K562 (cell line): ENCODE data around the gene PXMP2. TPM values are rescaled to one million over a fixed set of nuclear protein-coding genes. Genes with fewer than 3 reads are reported as not detected.

ENCODE experiments used
- ATAC-seq: fragments of 200-7000 bp; cut with Tn5 transposase; 3 replicates; pipeline ENCODE4 v1.9.1; 2020; ENCODE audit warnings: moderate library complexity
- BruUV-seq: library from RNA; stranded (reverse); fragments of 400-500 nt; replicated peaks from 2 replicates; lab custom pipeline; 2021; lab: Mats Ljungman, UMichigan
- CTCF ChIA-PET: fragments of 300-600 bp; formaldehyde crosslinking; extraction: SDS; loops from one replicate; lab custom pipeline; 2021; ENCODE audit warnings: low intra/inter-chr PET ratio; lab: Yijun Ruan, JAX
- POLR2A ChIA-PET: fragments of 300-600, 350-650 bp; sonication (Branson Sonifier 250); formaldehyde crosslinking; extraction: SDS; loops from one replicate; lab custom pipeline; 2021; ENCODE audit warnings: antibody characterized with exemption, inconsistent platforms; lab: Yijun Ruan, JAX
- DNase-seq, 4 experiments: peaks; one replicate each; pipeline versions ENCODE4 v3.0.0 to v3.0.0-alpha.2; 2011 to 2018; ENCODE audit warnings: low spot score in 3 of 4, mixed read lengths in 3 of 4; ENCODE audit errors: extremely low read depth in 1 of 4
- FAIRE-seq: peaks from 2 replicates; lab custom pipeline; 2011; peaks lifted over from hg19 to GRCh38; lab: Jason Lieb, UNC
- H2AFZ ChIP-seq: 2 replicates; pipeline ENCODE4 v1.6.0; 2011; ENCODE audit warnings: low read depth, low read length, control low read depth, inconsistent platforms
- H3K27ac ChIP-seq: fragments of 200-600 bp; 3 replicates; pipeline ENCODE4 v1.8.0; 2011; ENCODE audit warnings: low read depth, mild to moderate bottlenecking, control low read depth, inconsistent platforms, low read length, moderate library complexity, mixed read lengths; ENCODE audit errors: extremely low read depth
- H3K27me3 ChIP-seq, 2 experiments: fragments of 300-600 bp in 1 of 2; 2 replicates in 1 of 2; 3 replicates in 1 of 2; pipeline versions ENCODE4 v1.6.0 to v1.8.0; 2011; ENCODE audit warnings: inconsistent platforms in 2 of 2, low read length in 2 of 2, mild to moderate bottlenecking in 1 of 2, mixed read lengths in 1 of 2, moderate library complexity in 1 of 2; ENCODE audit not compliant: control insufficient read depth in 2 of 2, insufficient read depth in 2 of 2
- H3K36me3 ChIP-seq: fragments of 300-600 bp; 3 replicates; pipeline ENCODE4 v1.8.0; 2011; ENCODE audit warnings: mild to moderate bottlenecking, low read length, inconsistent platforms; ENCODE audit not compliant: control insufficient read depth, insufficient read depth
- H3K4me1 ChIP-seq, 2 experiments: fragments of 200-600 bp in 1 of 2; replicated peaks in 1 of 2; 2 replicates in 1 of 2; 3 replicates in 1 of 2; pipeline versions ENCODE4 v1.5.1 to v1.8.0; 2011; ENCODE audit warnings: inconsistent platforms in 2 of 2, low read length in 2 of 2, mild to moderate bottlenecking in 1 of 2, mixed read lengths in 1 of 2, moderate library complexity in 1 of 2; ENCODE audit not compliant: control insufficient read depth in 2 of 2, insufficient read depth in 2 of 2
- H3K4me2 ChIP-seq: 2 replicates; pipeline ENCODE4 v1.6.1; 2011; ENCODE audit warnings: low read length, control low read depth, inconsistent platforms, mixed read lengths; ENCODE audit not compliant: insufficient read depth
- H3K4me3 ChIP-seq: fragments of 200-600 bp; sonication (generic), shearing (Covaris generic); 2 replicates; pipeline ENCODE4 v1.5.1; 2016; ENCODE audit warnings: control low read depth, inconsistent platforms
- H3K79me2 ChIP-seq: fragments of 200-600 bp; 3 replicates; pipeline ENCODE4 v1.8.0; 2011; ENCODE audit warnings: low read length, inconsistent platforms; ENCODE audit not compliant: control insufficient read depth, insufficient read depth
- H3K9ac ChIP-seq, 2 experiments: 2 replicates each; pipeline versions ENCODE4 v1.6.0 to v1.6.1; 2011; ENCODE audit warnings: low read depth in 2 of 2, low read length in 2 of 2, control low read depth in 1 of 2, inconsistent platforms in 1 of 2, mild to moderate bottlenecking in 1 of 2, mixed read lengths in 1 of 2; ENCODE audit not compliant: insufficient read depth in 1 of 2
- H3K9me1 ChIP-seq: one replicate; pipeline ENCODE4 v1.6.0; 2011; ENCODE audit warnings: inconsistent platforms, mild to moderate bottlenecking, low read length, moderate library complexity; ENCODE audit not compliant: control insufficient read depth, insufficient read depth
- H3K9me3 ChIP-seq: replicated peaks from 2 replicates; pipeline ENCODE4 v1.5.1; 2011; ENCODE audit warnings: low read depth, low read length, inconsistent platforms; ENCODE audit not compliant: control insufficient read depth, insufficient read depth
- H4K20me1 ChIP-seq: replicated peaks from 2 replicates; pipeline ENCODE4 v1.6.1; 2011; ENCODE audit warnings: low read length, inconsistent platforms, mixed read lengths; ENCODE audit not compliant: control insufficient read depth, insufficient read depth
- HMGN3 ChIP-seq: IDR thresholded peaks from 2 replicates; pipeline ENCODE4 v1.6.1; 2011; ENCODE audit warnings: borderline replicate concordance, low read depth, mild to moderate bottlenecking, mixed read lengths, low read length; ENCODE audit not compliant: insufficient read length; ENCODE audit errors: extremely low read depth
- PRDM10 ChIP-seq: fragments of 450-650 bp; IDR thresholded peaks from 2 replicates; pipeline ENCODE4 v1.6.1; 2018; ENCODE audit not compliant: partially characterized antibody
- SMAD4 ChIP-seq: fragments of 250-450 bp; sonication (Bioruptor Pico); conservative IDR thresholded peaks from 2 replicates; pipeline ENCODE4 v1.8.0; 2021; ENCODE audit warnings: inconsistent platforms, mild to moderate bottlenecking, moderate library complexity
- ZBTB8A ChIP-seq: fragments of 450-650 bp; IDR thresholded peaks from 2 replicates; pipeline ENCODE4 v1.6.1; 2018; ENCODE audit warnings: mild to moderate bottlenecking, moderate library complexity; ENCODE audit not compliant: partially characterized antibody
- ZFP1 ChIP-seq: fragments of 450-650 bp; formaldehyde crosslinking; IDR thresholded peaks from 2 replicates; pipeline ENCODE4 v1.4.0; 2020; ENCODE audit warnings: mild to moderate bottlenecking, mixed read lengths
- ZNF12 ChIP-seq: sonication (generic); formaldehyde crosslinking; IDR thresholded peaks from 2 replicates; pipeline ENCODE4 v1.4.0; 2020; ENCODE audit warnings: mild to moderate bottlenecking, missing genetic modification reagents
- ZNF3 ChIP-seq: fragments of 250-450 bp; sonication (Bioruptor Pico); IDR thresholded peaks from 2 replicates; pipeline ENCODE4 v1.5.0; 2021; ENCODE audit warnings: mild to moderate bottlenecking, moderate library complexity
- WGBS: fragments of 100-300 bp; shearing (Covaris generic); methylation state at CpG from one replicate; pipeline ENCODE4 v1.1.6; 2016; ENCODE audit warnings: low coverage, mixed read lengths; ENCODE audit not compliant: insufficient coverage; ENCODE audit errors: missing lambda C conversion rate; 5-methylcytosine and 5-hydroxymethylcytosine counted together
- in situ Hi-C: fragments of 300-500 bp; cut with MboI; formaldehyde crosslinking; loops from 4 replicates; pipeline ENCODE4 v1.15.0; 2018; ENCODE audit warnings: inconsistent platforms, mixed read lengths
- intact Hi-C: fragments of 100-400 bp; cut with micrococcal nuclease; formaldehyde crosslinking; loops from 2 replicates; pipeline ENCODE4 v1.14.2; 2022
- polyA plus RNA-seq, 8 experiments: library from polyadenylated mRNA; depleted of rRNA in 4 of 8; stranded (reverse) in 5 of 8; unstranded in 3 of 8; fragments of >200 nt; fragmentation: Nextera tagmentation in 2 of 8; fragmentation: Illumina TruSeq in 1 of 8; extraction: Ambion mirVana in 2 of 8; extraction: Trizol in 1 of 8; gene quantifications; 2 replicates each; pipeline versions ENCODE4 v1.2.1 to v1.2.3, GENCODE V29; 2011 to 2014; ENCODE audit warnings: inconsistent platforms in 1 of 8, missing spikeins in 1 of 8
- total RNA-seq, 7 experiments: library from RNA; depleted of rRNA in 6 of 7; stranded (reverse); fragments of >200 nt in 6 of 7; fragmentation: Illumina TruSeq in 2 of 7; extraction: Trizol in 2 of 7; gene quantifications; 2 replicates each; pipeline versions ENCODE4 v1.2.1 to v1.2.3, GENCODE V29; 2011 to 2021; ENCODE audit warnings: low replicate concordance in 1 of 7
- TF ChIP-seq, protein P1 (sequence below): sonication (generic); formaldehyde crosslinking; IDR thresholded peaks from 2 replicates; pipeline ENCODE4 v1.8.0; 2023; ENCODE audit warnings: missing genetic modification reagents, mild to moderate bottlenecking, borderline replicate concordance
- TF ChIP-seq, protein P2 (sequence below), 2 experiments: fragments of 450-650 bp in 1 of 2; IDR thresholded peaks; 2 replicates each; pipeline ENCODE4 v1.6.1; 2011 to 2017; ENCODE audit warnings: low read depth in 2 of 2, antibody characterized with exemption in 1 of 2, borderline replicate concordance in 1 of 2, low read length in 1 of 2, mild to moderate bottlenecking in 1 of 2, mixed read lengths in 1 of 2; ENCODE audit not compliant: control insufficient read depth in 1 of 2

The PXMP2 gene
- total and polyA plus RNA-seq, 9 of the 15 experiments (the other 6 are each of a cell fraction or from before 2014, with no cell fraction given), result 3.0 to 66.1 (median 44.7) TPM

GRCh38 chr12:132740313-132740646, 52.9 kb downstream of the PXMP2 start:
- Histone ChIP-seq H3K27ac (no peak overlapping the region), H3K4me1 (no peaks in the 10 kb centered on the region), H3K4me3 (no peak overlapping the region), H3K9me3 (no peaks in the 10 kb centered on the region), H3K9ac (no peak overlapping the region), H3K79me2 (peaks cover 12% of the 10 kb centered on the region; the same call in 2 of the 3 replicates), H2AFZ (no peak overlapping the region), H4K20me1 (no peaks in the 10 kb centered on the region), H3K9me1 (no peaks in the 10 kb centered on the region), H3K27me3 (no peaks in the 10 kb centered on the region), H3K4me2 (no peak overlapping the region), H3K36me3 (peaks cover 89% of the 10 kb centered on the region)
- intact Hi-C loops (no loop called here), in situ Hi-C loops (no loop called here)
- ATAC-seq (no peak), FAIRE-seq (no peak), DNase-seq (no peak)
- ChIA-PET POLR2A (interaction anchor here (0.6 to 2.0 kb wide), 2 partner anchors 10 to 20 kb away, joined by 3 to 7 read pairs; no protein-coding TSS in a partner anchor), CTCF (no interaction called here)
- no TSS peak for BruUV-seq
- 88% methylated on average over 6 of the region's 6 CpGs for WGBS
- TF ChIP-seq HMGN3 (no peak), ZFP1 (no peak), PRDM10 (no peak), ZNF3 (CRISPR knock-in tag) (no peak), SMAD4 (CRISPR knock-in tag) (no peak), ZNF12 (CRISPR knock-in tag) (no peak), ZBTB8A (no peak)
- TF ChIP-seq, protein P1, sequence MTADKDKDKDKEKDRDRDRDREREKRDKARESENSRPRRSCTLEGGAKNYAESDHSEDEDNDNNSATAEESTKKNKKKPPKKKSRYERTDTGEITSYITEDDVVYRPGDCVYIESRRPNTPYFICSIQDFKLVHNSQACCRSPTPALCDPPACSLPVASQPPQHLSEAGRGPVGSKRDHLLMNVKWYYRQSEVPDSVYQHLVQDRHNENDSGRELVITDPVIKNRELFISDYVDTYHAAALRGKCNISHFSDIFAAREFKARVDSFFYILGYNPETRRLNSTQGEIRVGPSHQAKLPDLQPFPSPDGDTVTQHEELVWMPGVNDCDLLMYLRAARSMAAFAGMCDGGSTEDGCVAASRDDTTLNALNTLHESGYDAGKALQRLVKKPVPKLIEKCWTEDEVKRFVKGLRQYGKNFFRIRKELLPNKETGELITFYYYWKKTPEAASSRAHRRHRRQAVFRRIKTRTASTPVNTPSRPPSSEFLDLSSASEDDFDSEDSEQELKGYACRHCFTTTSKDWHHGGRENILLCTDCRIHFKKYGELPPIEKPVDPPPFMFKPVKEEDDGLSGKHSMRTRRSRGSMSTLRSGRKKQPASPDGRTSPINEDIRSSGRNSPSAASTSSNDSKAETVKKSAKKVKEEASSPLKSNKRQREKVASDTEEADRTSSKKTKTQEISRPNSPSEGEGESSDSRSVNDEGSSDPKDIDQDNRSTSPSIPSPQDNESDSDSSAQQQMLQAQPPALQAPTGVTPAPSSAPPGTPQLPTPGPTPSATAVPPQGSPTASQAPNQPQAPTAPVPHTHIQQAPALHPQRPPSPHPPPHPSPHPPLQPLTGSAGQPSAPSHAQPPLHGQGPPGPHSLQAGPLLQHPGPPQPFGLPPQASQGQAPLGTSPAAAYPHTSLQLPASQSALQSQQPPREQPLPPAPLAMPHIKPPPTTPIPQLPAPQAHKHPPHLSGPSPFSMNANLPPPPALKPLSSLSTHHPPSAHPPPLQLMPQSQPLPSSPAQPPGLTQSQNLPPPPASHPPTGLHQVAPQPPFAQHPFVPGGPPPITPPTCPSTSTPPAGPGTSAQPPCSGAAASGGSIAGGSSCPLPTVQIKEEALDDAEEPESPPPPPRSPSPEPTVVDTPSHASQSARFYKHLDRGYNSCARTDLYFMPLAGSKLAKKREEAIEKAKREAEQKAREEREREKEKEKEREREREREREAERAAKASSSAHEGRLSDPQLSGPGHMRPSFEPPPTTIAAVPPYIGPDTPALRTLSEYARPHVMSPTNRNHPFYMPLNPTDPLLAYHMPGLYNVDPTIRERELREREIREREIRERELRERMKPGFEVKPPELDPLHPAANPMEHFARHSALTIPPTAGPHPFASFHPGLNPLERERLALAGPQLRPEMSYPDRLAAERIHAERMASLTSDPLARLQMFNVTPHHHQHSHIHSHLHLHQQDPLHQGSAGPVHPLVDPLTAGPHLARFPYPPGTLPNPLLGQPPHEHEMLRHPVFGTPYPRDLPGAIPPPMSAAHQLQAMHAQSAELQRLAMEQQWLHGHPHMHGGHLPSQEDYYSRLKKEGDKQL, result no peak
- TF ChIP-seq, protein P2, sequence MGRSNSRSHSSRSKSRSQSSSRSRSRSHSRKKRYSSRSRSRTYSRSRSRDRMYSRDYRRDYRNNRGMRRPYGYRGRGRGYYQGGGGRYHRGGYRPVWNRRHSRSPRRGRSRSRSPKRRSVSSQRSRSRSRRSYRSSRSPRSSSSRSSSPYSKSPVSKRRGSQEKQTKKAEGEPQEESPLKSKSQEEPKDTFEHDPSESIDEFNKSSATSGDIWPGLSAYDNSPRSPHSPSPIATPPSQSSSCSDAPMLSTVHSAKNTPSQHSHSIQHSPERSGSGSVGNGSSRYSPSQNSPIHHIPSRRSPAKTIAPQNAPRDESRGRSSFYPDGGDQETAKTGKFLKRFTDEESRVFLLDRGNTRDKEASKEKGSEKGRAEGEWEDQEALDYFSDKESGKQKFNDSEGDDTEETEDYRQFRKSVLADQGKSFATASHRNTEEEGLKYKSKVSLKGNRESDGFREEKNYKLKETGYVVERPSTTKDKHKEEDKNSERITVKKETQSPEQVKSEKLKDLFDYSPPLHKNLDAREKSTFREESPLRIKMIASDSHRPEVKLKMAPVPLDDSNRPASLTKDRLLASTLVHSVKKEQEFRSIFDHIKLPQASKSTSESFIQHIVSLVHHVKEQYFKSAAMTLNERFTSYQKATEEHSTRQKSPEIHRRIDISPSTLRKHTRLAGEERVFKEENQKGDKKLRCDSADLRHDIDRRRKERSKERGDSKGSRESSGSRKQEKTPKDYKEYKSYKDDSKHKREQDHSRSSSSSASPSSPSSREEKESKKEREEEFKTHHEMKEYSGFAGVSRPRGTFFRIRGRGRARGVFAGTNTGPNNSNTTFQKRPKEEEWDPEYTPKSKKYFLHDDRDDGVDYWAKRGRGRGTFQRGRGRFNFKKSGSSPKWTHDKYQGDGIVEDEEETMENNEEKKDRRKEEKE (IDR thresholded peaks at IDR 0.05; ENCODE audit: borderline replicate concordance in 1 of 2, control insufficient read depth in 1 of 2, low read depth in 2 of 2, low read length in 1 of 2), result no peak
